NCI-H2029 (cell line): ENCODE data around the gene OSGIN1.

Source experiments
- DNase-seq: peaks from one replicate; lab custom pipeline; 2025; lab: John Stamatoyannopoulos, UW

OSGIN1 gene

DNA sequence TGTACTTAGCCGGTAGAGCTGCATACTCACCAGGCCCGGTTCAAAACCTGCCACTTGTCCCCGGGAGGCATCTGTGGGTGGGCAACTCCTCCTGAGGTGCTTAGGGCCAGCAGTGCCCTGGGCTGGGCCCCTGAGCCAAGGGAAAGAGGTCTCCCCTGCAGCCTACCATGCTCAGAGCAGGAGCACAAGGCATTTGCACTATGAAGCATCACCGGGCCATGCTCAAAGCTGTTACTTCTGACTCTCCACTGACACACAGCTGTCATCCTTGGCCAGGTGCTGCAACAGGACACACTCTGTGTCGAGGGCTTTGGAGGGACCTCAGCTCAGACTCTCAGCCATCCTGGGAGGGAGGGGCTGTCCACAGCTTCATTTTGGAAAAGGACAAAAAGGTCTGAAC, 52.4 kb downstream of the OSGIN1 start:
- DNase-seq: no peak

DNA sequence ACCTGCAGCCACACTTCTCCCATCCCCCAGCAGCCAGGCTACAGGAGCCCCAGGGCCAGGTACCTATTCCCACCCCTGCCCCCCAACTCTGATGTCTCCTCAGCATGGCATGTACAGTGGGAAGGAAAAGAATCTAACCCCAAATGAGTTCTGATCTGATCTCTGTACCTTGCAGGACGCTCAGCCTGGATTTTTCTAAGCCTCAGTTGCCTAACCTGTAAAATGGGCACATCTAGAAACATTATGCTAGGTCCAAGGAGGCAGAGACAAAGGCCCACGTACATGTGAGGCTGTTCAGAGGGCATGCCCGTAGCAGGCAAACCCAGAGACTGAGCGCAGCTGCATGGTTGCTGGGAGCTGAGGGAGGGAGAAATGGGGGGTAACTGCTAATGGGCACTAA, 54.5 kb downstream of the OSGIN1 start:
- DNase-seq: no peak

DNA sequence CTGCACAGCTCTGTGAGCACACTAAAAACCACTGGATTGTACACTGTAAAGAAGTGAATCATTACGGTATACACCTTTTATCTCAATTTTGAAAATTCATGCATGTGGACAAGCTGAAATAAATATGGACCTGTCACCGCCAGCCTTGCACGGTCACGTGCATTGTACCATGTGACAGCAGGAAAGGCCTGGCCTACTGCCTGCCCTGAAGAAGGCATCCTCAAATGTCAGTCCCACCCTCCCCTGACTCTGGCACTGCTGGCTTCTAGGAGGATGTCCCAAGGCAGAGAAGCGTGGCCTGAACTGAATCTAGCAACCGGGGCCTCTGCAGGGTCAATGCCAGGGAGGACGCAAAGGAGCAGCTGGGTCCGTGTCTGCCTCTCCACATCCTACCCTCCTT, 54.9 kb downstream of the OSGIN1 start:
- DNase-seq: no peak

DNA sequence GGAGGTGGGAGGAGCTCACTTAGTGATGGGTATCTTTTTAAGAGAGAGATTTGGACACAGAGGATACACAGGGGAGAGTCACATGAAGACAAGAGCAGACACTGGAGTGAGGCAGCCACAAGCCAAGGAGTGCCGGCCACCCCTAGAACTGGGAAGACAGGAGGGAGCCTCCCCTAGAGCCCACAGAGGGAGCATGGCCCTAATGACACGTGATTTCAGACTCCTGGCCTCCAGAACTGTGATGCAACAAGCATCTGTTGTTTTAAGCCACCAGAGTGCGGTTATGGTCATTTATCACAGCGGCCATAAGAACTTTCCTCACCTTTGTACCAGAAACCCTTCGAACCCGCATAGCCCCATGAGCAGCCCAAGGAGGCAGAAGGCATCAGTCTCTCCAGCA, 56.2 kb downstream of the OSGIN1 start:
- no peak for DNase-seq

DNA sequence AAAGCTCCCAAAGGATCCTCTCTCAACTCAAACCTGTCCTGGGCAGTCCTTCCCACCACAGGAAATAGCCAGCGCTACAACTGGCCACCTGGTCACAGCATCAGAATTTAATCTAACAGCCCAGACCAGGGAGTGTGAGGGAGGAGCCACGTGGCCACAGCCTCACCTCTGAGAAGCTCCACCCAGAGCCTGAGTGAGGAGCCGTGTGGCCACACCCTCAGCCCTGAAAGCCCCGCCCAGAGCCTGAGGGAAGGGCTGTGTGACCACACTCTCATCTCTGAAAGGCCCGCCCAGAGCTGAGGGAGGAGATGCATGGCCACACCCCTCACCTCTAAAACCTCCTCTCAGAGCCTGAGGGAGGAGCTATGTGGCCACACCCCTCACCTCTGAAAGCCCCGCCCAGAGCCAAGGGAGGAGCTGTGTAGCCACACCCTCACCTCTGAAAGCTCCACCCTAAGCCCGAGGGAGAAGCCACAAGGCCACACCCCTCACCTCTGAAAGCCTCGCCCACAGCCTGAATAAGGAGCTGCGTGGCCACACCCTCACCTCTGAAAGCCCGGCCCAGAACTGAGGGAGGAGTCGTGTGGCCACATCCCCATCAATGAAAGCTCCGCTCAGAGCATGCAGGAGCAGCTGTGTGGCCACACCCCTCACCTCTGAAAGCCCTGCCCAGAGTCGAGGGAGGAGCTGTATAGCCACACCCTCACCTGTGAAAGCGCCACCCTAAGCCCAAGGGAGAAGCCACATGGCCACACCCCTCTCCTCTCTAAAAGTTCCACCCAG, 60.9 kb downstream of the OSGIN1 start:
- peak; percentile 95 for DNase-seq

DNA sequence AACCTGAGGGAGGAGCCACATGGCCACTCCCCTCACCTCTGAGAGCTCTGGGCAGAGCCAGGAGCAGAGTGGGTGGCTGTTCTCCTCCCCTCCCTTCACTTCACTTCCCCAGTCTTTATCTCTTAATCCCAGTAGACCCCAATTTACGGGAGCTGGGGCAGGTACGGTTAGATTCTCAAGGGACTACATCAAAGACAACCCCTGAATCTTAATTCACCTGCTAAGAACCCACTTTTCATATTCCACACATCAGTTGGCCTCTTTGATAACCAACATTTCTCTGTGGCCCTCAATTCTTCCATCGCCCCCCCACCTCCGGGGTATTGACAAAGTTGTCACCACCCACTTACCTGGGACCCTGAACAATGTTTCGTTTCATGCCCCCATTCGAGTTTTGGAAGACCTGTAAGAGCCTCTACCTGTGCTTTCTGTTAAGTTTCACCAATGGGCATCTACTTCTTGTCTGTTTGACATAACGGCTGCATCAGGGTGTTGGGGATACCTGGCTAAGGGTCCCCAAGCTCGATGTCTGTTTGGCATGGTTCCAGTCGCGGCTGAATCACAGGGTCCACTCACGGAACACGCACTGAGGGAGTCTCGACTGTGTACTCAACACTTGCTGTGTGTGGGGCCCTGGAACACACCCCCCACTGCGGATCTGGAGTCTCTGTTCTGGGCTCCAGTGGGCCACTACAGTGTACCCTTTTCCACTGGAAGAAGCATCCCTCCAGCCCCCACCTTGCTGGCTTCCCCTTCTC, 61.7 kb downstream of the OSGIN1 start:
- DNase-seq: no peak

DNA sequence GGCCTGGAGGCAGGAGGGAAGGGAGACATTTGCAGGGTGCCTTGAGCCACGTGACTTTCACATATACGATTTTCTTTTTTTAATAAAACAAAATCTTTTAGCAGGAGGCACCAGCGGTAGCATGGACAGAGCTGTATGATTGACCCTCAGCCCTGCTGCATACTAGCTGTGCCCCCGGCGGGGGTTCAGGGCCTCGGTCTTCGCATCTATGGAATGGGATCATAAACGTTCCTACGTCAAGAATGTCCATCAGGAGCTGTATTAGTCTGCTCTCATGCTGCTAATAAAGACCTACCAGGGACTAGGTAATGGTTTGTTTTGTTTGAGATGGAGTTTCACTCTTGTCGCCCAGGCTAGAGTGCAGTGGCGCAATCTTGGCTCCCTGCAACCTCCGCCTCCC, 62.4 kb downstream of the OSGIN1 start:
- no peak for DNase-seq
